HFF-Myc (cell line): ENCODE data around the gene SLC6A20.

Experiments used
- DNase-seq: peaks from one replicate; pipeline ENCODE4 v3.0.0-alpha.2; 2011; ENCODE audit warnings: low read depth; ENCODE audit errors: extremely low read depth
- H3K4me3 ChIP-seq: replicated peaks from 2 replicates; pipeline ENCODE4 v1.5.1; 2011; ENCODE audit warnings: low read depth, mild to moderate bottlenecking, control low read depth, low read length
- TF ChIP-seq, protein P1 (sequence below): IDR thresholded peaks from 2 replicates; pipeline ENCODE4 v1.5.1; 2012; ENCODE audit warnings: mild to moderate bottlenecking, low read depth, low read length, control low read depth; ENCODE audit errors: missing control alignments

The SLC6A20 gene

DNA sequence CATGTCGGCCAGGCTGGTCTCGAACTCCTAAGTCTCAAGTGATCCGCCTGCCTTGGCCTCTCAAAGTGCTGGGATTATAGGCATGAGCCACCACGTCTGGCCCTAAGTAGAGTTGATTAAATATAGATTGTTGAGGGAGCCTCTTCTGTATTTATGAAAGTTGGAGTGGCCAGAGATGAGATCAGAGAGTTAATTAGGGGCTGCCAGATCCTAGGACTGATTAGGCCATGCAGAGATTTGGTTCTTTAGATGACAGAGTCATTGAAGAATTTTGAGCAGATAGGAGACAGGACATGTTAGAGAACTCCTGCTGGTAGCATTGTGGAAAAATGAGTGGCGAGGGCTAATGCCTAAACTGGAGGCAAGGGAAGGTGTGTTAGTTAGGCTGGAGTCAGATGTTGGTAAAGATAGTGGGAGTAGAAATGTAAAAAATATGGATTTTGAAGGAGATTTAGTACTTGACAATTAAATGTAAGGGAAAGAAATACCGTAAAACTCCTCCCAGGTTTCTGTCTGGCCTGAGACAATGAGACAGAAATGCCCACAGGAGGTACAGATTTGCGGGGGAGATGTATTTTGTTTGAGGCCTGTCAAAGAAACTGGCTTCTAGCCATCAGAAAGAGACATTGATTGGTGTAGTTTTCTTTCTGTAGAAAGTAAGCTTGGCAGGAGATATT, 83.8 kb downstream of the SLC6A20 start:
- no peak overlapping the region for H3K4me3 ChIP-seq
- TF ChIP-seq, protein P1, sequence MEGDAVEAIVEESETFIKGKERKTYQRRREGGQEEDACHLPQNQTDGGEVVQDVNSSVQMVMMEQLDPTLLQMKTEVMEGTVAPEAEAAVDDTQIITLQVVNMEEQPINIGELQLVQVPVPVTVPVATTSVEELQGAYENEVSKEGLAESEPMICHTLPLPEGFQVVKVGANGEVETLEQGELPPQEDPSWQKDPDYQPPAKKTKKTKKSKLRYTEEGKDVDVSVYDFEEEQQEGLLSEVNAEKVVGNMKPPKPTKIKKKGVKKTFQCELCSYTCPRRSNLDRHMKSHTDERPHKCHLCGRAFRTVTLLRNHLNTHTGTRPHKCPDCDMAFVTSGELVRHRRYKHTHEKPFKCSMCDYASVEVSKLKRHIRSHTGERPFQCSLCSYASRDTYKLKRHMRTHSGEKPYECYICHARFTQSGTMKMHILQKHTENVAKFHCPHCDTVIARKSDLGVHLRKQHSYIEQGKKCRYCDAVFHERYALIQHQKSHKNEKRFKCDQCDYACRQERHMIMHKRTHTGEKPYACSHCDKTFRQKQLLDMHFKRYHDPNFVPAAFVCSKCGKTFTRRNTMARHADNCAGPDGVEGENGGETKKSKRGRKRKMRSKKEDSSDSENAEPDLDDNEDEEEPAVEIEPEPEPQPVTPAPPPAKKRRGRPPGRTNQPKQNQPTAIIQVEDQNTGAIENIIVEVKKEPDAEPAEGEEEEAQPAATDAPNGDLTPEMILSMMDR, result no peak
- DNase-seq, result no peak

- TF ChIP-seq, protein P1, result no peak
- no peak for DNase-seq
- no peak overlapping the region for H3K4me3 ChIP-seq
Measured at GRCh38 chr3:45711931-45712330, 84.4 kb downstream of the SLC6A20 start.

- no peak for DNase-seq
- no peak overlapping the region for H3K4me3 ChIP-seq
- TF ChIP-seq, protein P1, result no peak
Measured at GRCh38 chr3:45705839-45706808, 90.2 kb downstream of the SLC6A20 start.
